HCT116 (cell line): ENCODE measurements around the gene SDF2. TPM values are rescaled to one million over a fixed set of nuclear protein-coding genes. Genes with fewer than 3 reads are reported as not detected.

Experiments
- ATAC-seq: fragments of 200-7000 bp; cut with Tn5 transposase; 2 replicates; pipeline ENCODE4 v1.9.1; 2020; ENCODE audit warnings: mild to moderate bottlenecking, moderate library complexity
- BruUV-seq: library from RNA; stranded (reverse); fragments of 400-500 nt; replicated peaks from 2 replicates; lab custom pipeline; 2021; lab: Mats Ljungman, UMichigan
- CTCF ChIA-PET: fragments of 300-600 bp; sonication (Branson Sonifier 250); formaldehyde crosslinking; loops from one replicate; lab custom pipeline; 2021; ENCODE audit warnings: antibody characterized with exemption; lab: Charles Lee
- POLR2A ChIA-PET: fragments of 300-600, 350-600 bp; sonication (Branson Sonifier 250); formaldehyde crosslinking; loops from one replicate; lab custom pipeline; 2021; ENCODE audit warnings: antibody characterized with exemption; lab: Charles Lee
- RAD21 ChIA-PET, 2 experiments: fragments of 300-600 bp; sonication (Branson Sonifier 250); formaldehyde crosslinking; loops; one replicate each; lab custom pipeline; 2023; ENCODE audit warnings: low total read pairs in 2 of 2; ENCODE audit not compliant: uncharacterized antibody in 2 of 2, unreplicated experiment in 2 of 2, low non-redundant PET in 1 of 2; lab: Charles Lee
- DNase-seq: peaks from one replicate; pipeline ENCODE4 v3.0.0-alpha.2; 2010; ENCODE audit warnings: low read depth, low spot score
- H2AFZ ChIP-seq: fragments of 200-600 bp; shearing (Covaris generic), sonication (generic); 2 replicates; pipeline ENCODE4 v1.6.1; 2017; ENCODE audit warnings: low read depth, mixed run types, mixed read lengths, antibody characterized with exemption, low read length; ENCODE audit not compliant: poor library complexity, severe bottlenecking
- H3K27ac ChIP-seq: 2 replicates; pipeline ENCODE4 v1.5.1; 2012; ENCODE audit warnings: low read depth, low read length
- H3K27me3 ChIP-seq: fragments of 200-600 bp; sonication (generic); 2 replicates; pipeline ENCODE4 v1.6.1; 2016; ENCODE audit warnings: mixed run types, low read length, mixed read lengths; ENCODE audit not compliant: insufficient read depth
- H3K36me3 ChIP-seq, 2 experiments: fragments of 200-500 bp in 1 of 2; fragments of 200-600 bp in 1 of 2; sonication (Bioruptor generic) in 1 of 2; sonication (generic) in 1 of 2; 2 replicates each; pipeline versions ENCODE4 v1.5.1 to v1.6.1; 2014 to 2016; ENCODE audit warnings: low read length in 2 of 2, inconsistent platforms in 1 of 2, mixed read lengths in 1 of 2, mixed run types in 1 of 2; ENCODE audit not compliant: insufficient read depth in 2 of 2, control insufficient read depth in 1 of 2
- H3K4me1 ChIP-seq, 2 experiments: fragments of 200-600 bp in 1 of 2; sonication (generic) in 1 of 2; 2 replicates each; pipeline versions ENCODE4 v1.5.1 to v1.6.1; 2012 to 2017; ENCODE audit warnings: low read length in 2 of 2, inconsistent platforms in 1 of 2, mild to moderate bottlenecking in 1 of 2, mixed read lengths in 1 of 2, mixed run types in 1 of 2, moderate library complexity in 1 of 2; ENCODE audit not compliant: insufficient read depth in 2 of 2, control insufficient read depth in 1 of 2
- H3K4me2 ChIP-seq: fragments of 200-600 bp; sonication (generic); 2 replicates; pipeline ENCODE4 v1.6.1; 2017; ENCODE audit warnings: mixed run types, low read length, mixed read lengths
- H3K4me3 ChIP-seq, 2 experiments: fragments of 200-600 bp in 1 of 2; sonication (generic) in 1 of 2; replicated peaks in 1 of 2; 2 replicates each; pipeline ENCODE4 v1.5.1; 2011 to 2016; ENCODE audit warnings: low read length in 2 of 2, control low read depth in 1 of 2, low read depth in 1 of 2, mild to moderate bottlenecking in 1 of 2, mixed read lengths in 1 of 2, mixed run types in 1 of 2
- H3K79me2 ChIP-seq: fragments of 200-600 bp; sonication (generic); 2 replicates; pipeline ENCODE4 v1.6.1; 2017; ENCODE audit warnings: mild to moderate bottlenecking, mixed run types, low read length, moderate library complexity, mixed read lengths; ENCODE audit not compliant: insufficient read depth
- H3K9ac ChIP-seq: fragments of 200-600 bp; sonication (generic); 2 replicates; pipeline ENCODE4 v1.6.1; 2016; ENCODE audit warnings: low read length, mixed read lengths
- H3K9me2 ChIP-seq: fragments of 200-600 bp; sonication (generic), shearing (Covaris generic); 2 replicates; pipeline ENCODE4 v1.6.1; 2017; ENCODE audit warnings: mixed run types, mild to moderate bottlenecking, moderate library complexity; ENCODE audit not compliant: insufficient read depth
- H3K9me3 ChIP-seq, 2 experiments: fragments of 200-500 bp in 1 of 2; fragments of 200-600 bp in 1 of 2; sonication (Bioruptor generic) in 1 of 2; sonication (generic) in 1 of 2; 2 replicates each; pipeline ENCODE4 v1.6.1; 2014 to 2017; ENCODE audit warnings: low read length in 2 of 2, mixed read lengths in 2 of 2, inconsistent platforms in 1 of 2, low read depth in 1 of 2, mild to moderate bottlenecking in 1 of 2, mixed run types in 1 of 2, moderate library complexity in 1 of 2; ENCODE audit not compliant: control insufficient read depth in 1 of 2, insufficient read depth in 1 of 2
- H4K20me1 ChIP-seq: fragments of 200-600 bp; sonication (generic), shearing (Covaris generic); 2 replicates; pipeline ENCODE4 v1.6.1; 2017; ENCODE audit warnings: mixed run types, mild to moderate bottlenecking, moderate library complexity; ENCODE audit not compliant: insufficient read depth
- ELF1 ChIP-seq: IDR thresholded peaks from 2 replicates; pipeline ENCODE4 v1.6.1; 2012; ENCODE audit warnings: low read depth, borderline replicate concordance
- EZH2 ChIP-seq: fragments of 200-600 bp; sonication (generic); IDR thresholded peaks from 2 replicates; pipeline ENCODE4 v1.6.1; 2017; ENCODE audit warnings: antibody characterized with exemption, mixed run types
- FOSL1 ChIP-seq: IDR thresholded peaks from 2 replicates; pipeline ENCODE4 v1.6.1; 2012; ENCODE audit warnings: low read depth
- JUND ChIP-seq: IDR thresholded peaks from 2 replicates; pipeline ENCODE4 v1.6.1; 2012
- POLR2AphosphoS5 ChIP-seq: IDR thresholded peaks from 2 replicates; pipeline ENCODE4 v1.6.1; 2011; ENCODE audit warnings: mild to moderate bottlenecking, low read depth, low read length, moderate library complexity
- RAD21 ChIP-seq: IDR thresholded peaks from 2 replicates; pipeline ENCODE4 v1.6.1; 2012; ENCODE audit warnings: low read depth, mild to moderate bottlenecking
- SIN3A ChIP-seq: IDR thresholded peaks from 2 replicates; pipeline ENCODE4 v1.6.1; 2012; ENCODE audit warnings: low read depth
- SRF ChIP-seq: IDR thresholded peaks from 2 replicates; pipeline ENCODE4 v1.6.1; 2012; ENCODE audit warnings: low read depth
- TCF7L2 ChIP-seq: IDR thresholded peaks from 2 replicates; pipeline ENCODE4 v1.7.0; 2011; ENCODE audit warnings: borderline replicate concordance, inconsistent platforms; ENCODE audit not compliant: insufficient read depth, insufficient read length; ENCODE audit errors: extremely low read depth
- YY1 ChIP-seq: IDR thresholded peaks from 2 replicates; pipeline ENCODE4 v1.6.1; 2011; ENCODE audit warnings: low read length, low read depth, moderate library complexity, mild to moderate bottlenecking; ENCODE audit not compliant: insufficient replicate concordance; ENCODE audit errors: extremely low read depth
- ZFX ChIP-seq: fragments of 450-650 bp; IDR thresholded peaks from 2 replicates; pipeline ENCODE4 v1.6.1; 2017
- intact Hi-C: fragments of 100-400 bp; cut with micrococcal nuclease; formaldehyde crosslinking; loops from 2 replicates; pipeline ENCODE4 v1.10.0; 2022
- total RNA-seq: library from RNA; stranded (reverse); gene quantifications from one replicate; pipeline ENCODE4 v1.2.1, GENCODE V29; 2021; ENCODE audit not compliant: unreplicated experiment
- TF ChIP-seq, protein P1 (sequence below), 3 experiments: fragments of 200-600 bp in 1 of 3; sonication (generic) in 1 of 3; IDR thresholded peaks in 2 of 3; conservative IDR thresholded peaks in 1 of 3; 2 replicates each; pipeline ENCODE4 v1.5.1; 2012 to 2017; ENCODE audit warnings: low read depth in 2 of 3, low read length in 2 of 3, antibody characterized with exemption in 1 of 3, borderline replicate concordance in 1 of 3, control low read depth in 1 of 3, mild to moderate bottlenecking in 1 of 3, mixed read lengths in 1 of 3, mixed run types in 1 of 3, moderate library complexity in 1 of 3; ENCODE audit not compliant: insufficient read depth in 1 of 3
- TF ChIP-seq, protein P2 (sequence below): IDR thresholded peaks from 2 replicates; pipeline ENCODE4 v1.6.1; 2012
- TF ChIP-seq, protein P3 (sequence below): IDR thresholded peaks from 2 replicates; pipeline ENCODE4 v1.6.1; 2012

Gene SDF2
- total RNA-seq, 1 experiment from 2014 or later: 41.3 TPM

DNA sequence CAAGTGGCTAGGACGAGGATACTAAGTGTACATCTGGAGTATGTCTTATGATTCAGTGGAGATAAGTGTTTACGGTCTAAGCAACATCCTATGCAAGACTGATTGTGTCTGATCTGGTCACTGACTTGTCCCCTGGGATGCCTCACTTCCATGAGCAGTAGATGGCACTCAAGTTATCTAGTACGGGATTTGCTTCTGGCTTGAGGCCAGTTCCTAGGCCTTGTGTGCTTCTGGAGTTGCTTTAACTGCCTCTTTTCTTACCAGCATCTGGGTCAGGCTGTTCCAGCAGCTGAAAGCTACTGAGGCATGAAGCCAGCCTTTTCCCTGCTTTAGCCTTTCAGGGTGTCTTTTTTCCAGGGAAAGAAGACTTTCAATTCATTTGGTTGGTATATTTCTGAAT is 23.3 kb upstream of the SDF2 start:
- Histone ChIP-seq H3K79me2 (no peaks in the 10 kb centered on the region), H3K27ac (no peak overlapping the region), H3K4me3 (no peak overlapping the region), H3K9me2 (no peaks in the 10 kb centered on the region), H3K9ac (no peak overlapping the region), H3K36me3 (peaks cover 84% of the 10 kb centered on the region in 2 experiments), H4K20me1 (no peaks in the 10 kb centered on the region), H3K9me3 (no peaks in the 10 kb centered on the region), H2AFZ (no peak overlapping the region), H3K27me3 (no peaks in the 10 kb centered on the region), H3K4me1 (no peaks in the 10 kb centered on the region), H3K4me2 (no peak overlapping the region)
- BruUV-seq: no TSS peak
- POLR2A ChIA-PET: no interaction called here
- DNase-seq (no peak), ATAC-seq (no peak)
- CTCF ChIA-PET: no interaction called here
- TF ChIP-seq RAD21: peak; percentile 25; the same call in 1 of the 2 replicates
- TF ChIP-seq, protein P1, sequence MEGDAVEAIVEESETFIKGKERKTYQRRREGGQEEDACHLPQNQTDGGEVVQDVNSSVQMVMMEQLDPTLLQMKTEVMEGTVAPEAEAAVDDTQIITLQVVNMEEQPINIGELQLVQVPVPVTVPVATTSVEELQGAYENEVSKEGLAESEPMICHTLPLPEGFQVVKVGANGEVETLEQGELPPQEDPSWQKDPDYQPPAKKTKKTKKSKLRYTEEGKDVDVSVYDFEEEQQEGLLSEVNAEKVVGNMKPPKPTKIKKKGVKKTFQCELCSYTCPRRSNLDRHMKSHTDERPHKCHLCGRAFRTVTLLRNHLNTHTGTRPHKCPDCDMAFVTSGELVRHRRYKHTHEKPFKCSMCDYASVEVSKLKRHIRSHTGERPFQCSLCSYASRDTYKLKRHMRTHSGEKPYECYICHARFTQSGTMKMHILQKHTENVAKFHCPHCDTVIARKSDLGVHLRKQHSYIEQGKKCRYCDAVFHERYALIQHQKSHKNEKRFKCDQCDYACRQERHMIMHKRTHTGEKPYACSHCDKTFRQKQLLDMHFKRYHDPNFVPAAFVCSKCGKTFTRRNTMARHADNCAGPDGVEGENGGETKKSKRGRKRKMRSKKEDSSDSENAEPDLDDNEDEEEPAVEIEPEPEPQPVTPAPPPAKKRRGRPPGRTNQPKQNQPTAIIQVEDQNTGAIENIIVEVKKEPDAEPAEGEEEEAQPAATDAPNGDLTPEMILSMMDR (IDR thresholded peaks at IDR 0.05 in 2 of 3, conservative IDR thresholded peaks at IDR 0.05 in 1 of 3; ENCODE audit: borderline replicate concordance in 1 of 3, insufficient read depth in 1 of 3, low read depth in 2 of 3, low read length in 2 of 3): peak in 1 of 3 experiments; percentile 5; a peak in 1 of 6 replicates
- no peak for TF ChIP-seq SIN3A
- intact Hi-C loops: no loop called here
- RAD21 ChIA-PET: no interaction called here

DNA sequence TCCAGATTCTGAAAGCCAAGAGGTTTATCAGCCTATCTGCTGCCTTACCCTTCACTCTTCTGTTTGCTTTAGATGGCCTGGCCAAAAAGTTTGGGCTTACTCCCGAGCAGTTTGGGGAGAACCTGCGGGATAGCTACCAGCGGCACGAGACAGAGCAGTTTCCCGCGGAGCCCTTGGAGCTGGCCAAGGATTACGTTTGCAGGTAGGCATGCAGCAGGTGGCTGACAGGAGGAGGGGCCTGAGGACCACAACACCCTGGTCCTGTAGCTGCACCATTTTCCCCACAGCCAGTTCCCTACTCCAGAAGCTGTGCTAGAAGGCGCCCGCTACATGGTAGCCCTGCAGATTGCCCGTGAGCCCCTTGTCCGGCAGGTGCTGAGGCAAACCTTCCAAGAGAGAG is 20.9 kb upstream of the SDF2 start:
- intact Hi-C loops: no loop called here
- Histone ChIP-seq H3K27ac (no peak overlapping the region), H3K27me3 (no peaks in the 10 kb centered on the region), H3K4me3 (no peak overlapping the region), H2AFZ (no peak overlapping the region), H3K9me3 (no peaks in the 10 kb centered on the region), H3K36me3 (peaks cover 73 to 74% of the 10 kb centered on the region in 2 experiments), H3K9me2 (no peaks in the 10 kb centered on the region), H3K4me1 (no peaks in the 10 kb centered on the region), H3K4me2 (no peak overlapping the region), H3K79me2 (no peaks in the 10 kb centered on the region), H4K20me1 (no peaks in the 10 kb centered on the region), H3K9ac (no peak overlapping the region)
- TF ChIP-seq, protein P2, sequence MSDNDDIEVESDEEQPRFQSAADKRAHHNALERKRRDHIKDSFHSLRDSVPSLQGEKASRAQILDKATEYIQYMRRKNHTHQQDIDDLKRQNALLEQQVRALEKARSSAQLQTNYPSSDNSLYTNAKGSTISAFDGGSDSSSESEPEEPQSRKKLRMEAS: no peak
- TF ChIP-seq EZH2 (no peak), ELF1 (no peak), YY1 (no peak), SRF (no peak), JUND (no peak), TCF7L2 (no peak), ZFX (no peak), FOSL1 (no peak), POLR2AphosphoS5 (no peak)
- TF ChIP-seq, protein P3, sequence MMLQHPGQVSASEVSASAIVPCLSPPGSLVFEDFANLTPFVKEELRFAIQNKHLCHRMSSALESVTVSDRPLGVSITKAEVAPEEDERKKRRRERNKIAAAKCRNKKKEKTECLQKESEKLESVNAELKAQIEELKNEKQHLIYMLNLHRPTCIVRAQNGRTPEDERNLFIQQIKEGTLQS: no peak
- ChIA-PET RAD21 (no interaction called here), POLR2A (interaction anchor here (1.2 to 1.4 kb wide), 2 partner anchors 9 to 21 kb away, joined by 3 to 4 read pairs; partner anchors contain the start of genes SDF2 and SUPT6H), CTCF (no interaction called here)
- TSS peak; percentile 19 for BruUV-seq
- no peak for DNase-seq
- ATAC-seq: no peak
